T-cell (primary cell): ENCODE data around the gene KCNJ12. TPM values are rescaled to one million over a fixed set of nuclear protein-coding genes. Genes with fewer than 3 reads are reported as not detected.

Source experiments
- ATAC-seq, 4 experiments: fragments of 200-7000 bp in 3 of 4; fragments of 150-1000 bp in 1 of 4; cut with Tn5 transposase; replicated peaks in 1 of 4; 1 replicate in 3 of 4; 2 replicates in 1 of 4; pipeline ENCODE4 v1.10.0; 2021; ENCODE audit warnings: moderate library complexity in 3 of 4, mild to moderate bottlenecking in 2 of 4, moderate number of reproducible peaks in 1 of 4
- CTCF ChIA-PET, 2 donors: fragments of 300-600 bp; sonication (Branson Sonifier 250); formaldehyde crosslinking; loops; one replicate each; lab custom pipeline; 2022; ENCODE audit warnings: antibody characterized with exemption in 2 of 2; lab: Charles Lee
- POLR2A ChIA-PET, 2 donors: fragments of 300-600 bp; sonication (Branson Sonifier 250); formaldehyde crosslinking; loops; one replicate each; lab custom pipeline; 2022; ENCODE audit warnings: antibody characterized with exemption in 2 of 2; lab: Charles Lee
- DNase-seq, 35 experiments: peaks; one replicate each; pipeline versions ENCODE4 v3.0.0 to v3.0.0-alpha.2; 2013 to 2023
- H3K27ac ChIP-seq: one replicate; pipeline ENCODE4 v1.5.1; 2013; ENCODE audit warnings: low read length
- H3K27me3 ChIP-seq, 2 experiments: replicated peaks in 1 of 2; 1 replicate in 1 of 2; 2 replicates in 1 of 2; pipeline versions ENCODE4 v1.6.1 to v1.7.0; 2013; ENCODE audit warnings: low read length in 1 of 2, mixed read lengths in 1 of 2; ENCODE audit not compliant: control insufficient read depth in 2 of 2, insufficient read depth in 2 of 2; ENCODE audit errors: extremely low read depth in 1 of 2
- H3K36me3 ChIP-seq, 2 donors: 1 replicate in 1 of 2; 2 replicates in 1 of 2; pipeline versions ENCODE4 v1.6.1 to v1.7.0; 2013; ENCODE audit warnings: low read length in 1 of 2; ENCODE audit not compliant: control insufficient read depth in 2 of 2, insufficient read depth in 1 of 2; ENCODE audit errors: extremely low read depth in 1 of 2
- H3K4me1 ChIP-seq, 2 experiments: 1 replicate in 1 of 2; 2 replicates in 1 of 2; pipeline versions ENCODE4 v1.6.1 to v1.7.0; 2013; ENCODE audit warnings: low read length in 2 of 2, mixed read lengths in 1 of 2; ENCODE audit not compliant: insufficient read depth in 2 of 2, control insufficient read depth in 1 of 2; ENCODE audit errors: extremely low read depth in 1 of 2
- H3K4me3 ChIP-seq, 2 donors: 1 replicate in 1 of 2; 2 replicates in 1 of 2; pipeline versions ENCODE4 v1.5.1 to v1.7.0; 2013; ENCODE audit warnings: mild to moderate bottlenecking in 2 of 2, low read length in 1 of 2, moderate library complexity in 1 of 2; ENCODE audit not compliant: control insufficient read depth in 1 of 2; ENCODE audit errors: extremely low read depth in 1 of 2
- H3K9me3 ChIP-seq: 2 replicates; pipeline ENCODE4 v1.7.0; 2013
- H3K27ac Mint-ChIP-seq, 2 donors: one replicate each; pipeline ENCODE4 v1.8.0; 2020 to 2021; ENCODE audit warnings: mild to moderate bottlenecking in 2 of 2, mixed read lengths in 2 of 2
- H3K27me3 Mint-ChIP-seq, 2 donors: one replicate each; pipeline ENCODE4 v1.8.0; 2021 to 2022; ENCODE audit warnings: mixed read lengths in 2 of 2
- H3K36me3 Mint-ChIP-seq: one replicate; pipeline ENCODE4 v1.8.0; 2021; ENCODE audit warnings: mixed read lengths
- H3K4me1 Mint-ChIP-seq, 3 donors: one replicate each; pipeline ENCODE4 v1.8.0; 2020 to 2022; ENCODE audit warnings: mixed read lengths in 3 of 3, mild to moderate bottlenecking in 1 of 3
- H3K4me3 Mint-ChIP-seq, 3 donors: one replicate each; pipeline ENCODE4 v1.8.0; 2020 to 2022; ENCODE audit warnings: mild to moderate bottlenecking in 3 of 3, mixed read lengths in 3 of 3, moderate library complexity in 3 of 3
- H3K9me3 Mint-ChIP-seq, 3 donors: one replicate each; pipeline ENCODE4 v1.8.0; 2020 to 2022; ENCODE audit warnings: mixed read lengths in 3 of 3
- WGBS: methylation state at CpG from one replicate; pipeline ENCODE4 v1.1.5; 2013; ENCODE audit warnings: missing lambda C conversion rate; ENCODE audit not compliant: insufficient coverage; 5-methylcytosine and 5-hydroxymethylcytosine counted together
- total RNA-seq, 35 experiments: library from RNA in 6 of 35; stranded (reverse) in 6 of 35; fragments of 120-200 nt in 1 of 35; gene quantifications; one replicate each; pipeline versions ENCODE4 v1.2.1 to v1.2.4 and lab custom pipeline; 2013 to 2026

KCNJ12 gene
- total RNA-seq, 5 donors from 2014 or later (not counting 1 experiment from before 2014, with no cell fraction given) = 0.03 to 0.23 (median 0.10) TPM

GRCh38 chr17:21376759-21377690 is 868 bp downstream of the KCNJ12 start:
- no peaks in the 10 kb centered on the region for H3K9me3 Mint-ChIP-seq
- CTCF ChIA-PET = no interaction called here
- no peak overlapping the region for H3K27ac Mint-ChIP-seq
- 4% methylated on average over 68 of the region's 80 CpGs for WGBS
- Histone ChIP-seq H3K27me3 (peaks cover 0 to 74% of the 10 kb centered on the region in 2 experiments), H3K27ac (no peak overlapping the region), H3K9me3 (no peaks in the 10 kb centered on the region), H3K4me3 (peak overlapping the region in 1 of 2 donors; percentile 30), H3K4me1 (peaks cover 4 to 17% of the 10 kb centered on the region in 2 experiments), H3K36me3 (no peaks in the 10 kb centered on the region)
- peaks cover 4 to 18% (median 11%) of the 10 kb centered on the region in 3 donors for H3K4me1 Mint-ChIP-seq
- ATAC-seq = no peak
- peaks cover 12 to 38% of the 10 kb centered on the region in 2 donors for H3K27me3 Mint-ChIP-seq
- H3K36me3 Mint-ChIP-seq = no peaks in the 10 kb centered on the region
- H3K4me3 Mint-ChIP-seq = peak overlapping the region; percentile 9 to 66 (median 34)
- no peak for DNase-seq
- POLR2A ChIA-PET = interaction anchor here in 1 of 2 donors (0.6 kb wide), 1 partner anchor 146 kb away, joined by 3 read pairs; no protein-coding TSS in a partner anchor

DNA sequence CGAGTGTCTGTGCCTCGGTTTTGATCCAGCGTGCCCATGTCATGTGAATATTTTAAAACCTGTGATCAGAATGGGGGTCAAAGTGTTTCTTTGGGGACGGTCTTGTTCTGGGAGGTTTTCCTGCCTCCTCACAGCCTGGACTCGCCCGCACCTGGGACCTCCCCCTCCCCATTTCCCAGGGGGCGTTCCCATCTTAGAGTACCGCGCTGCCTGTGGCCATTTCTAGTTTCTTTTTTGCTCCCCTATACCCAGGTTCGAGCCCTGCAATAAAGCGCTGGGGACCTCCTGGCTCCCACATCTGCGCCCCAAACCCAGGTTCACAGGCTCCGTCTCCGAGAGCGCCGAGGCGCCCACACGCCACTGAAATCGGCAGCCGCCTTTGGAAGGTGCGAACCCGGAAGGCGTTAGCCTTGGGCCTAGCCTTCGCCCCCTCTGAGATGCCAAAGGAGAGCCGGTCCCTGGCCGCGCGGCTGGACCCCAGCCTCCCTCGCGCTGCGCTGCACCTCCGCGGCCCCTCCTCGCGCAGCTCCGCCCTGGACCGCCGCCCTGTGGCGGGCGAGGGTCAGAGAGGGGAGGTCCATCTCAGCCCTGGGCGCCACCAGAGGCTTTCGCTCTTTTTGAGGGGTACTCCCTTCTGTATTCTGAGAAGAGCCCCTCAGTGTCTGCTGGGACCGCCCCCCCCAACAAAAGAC is 1.7 kb downstream of the KCNJ12 start:
- H3K9me3 Mint-ChIP-seq = no peaks in the 10 kb centered on the region
- peaks cover 4 to 18% (median 11%) of the 10 kb centered on the region in 3 donors for H3K4me1 Mint-ChIP-seq
- H3K36me3 ChIP-seq = no peaks in the 10 kb centered on the region
- DNase-seq = no peak
- peaks cover 4 to 17% of the 10 kb centered on the region in 2 experiments for H3K4me1 ChIP-seq
- POLR2A ChIA-PET = interaction anchor here in 1 of 2 donors (0.6 kb wide), 1 partner anchor 146 kb away, joined by 3 read pairs; no protein-coding TSS in a partner anchor
- CTCF ChIA-PET = no interaction called here
- peak overlapping the region; percentile 9 to 66 (median 34) for H3K4me3 Mint-ChIP-seq
- peaks cover 12 to 38% of the 10 kb centered on the region in 2 donors for H3K27me3 Mint-ChIP-seq
- H3K36me3 Mint-ChIP-seq = no peaks in the 10 kb centered on the region
- no peaks in the 10 kb centered on the region for H3K9me3 ChIP-seq
- WGBS = 3% methylated on average over 35 of the region's 43 CpGs
- H3K4me3 ChIP-seq = peak overlapping the region in 1 of 2 donors; percentile 30
- H3K27ac ChIP-seq = no peak overlapping the region
- peak in 1 of 4 experiments; percentile 16 for ATAC-seq
- H3K27ac Mint-ChIP-seq = no peak overlapping the region
- H3K27me3 ChIP-seq = peaks cover 0 to 72% of the 10 kb centered on the region in 2 experiments

GRCh38 chr17:21378553-21378952 is 2.4 kb downstream of the KCNJ12 start:
- Histone ChIP-seq H3K4me3 (no peak overlapping the region), H3K27me3 (peaks cover 0 to 65% of the 10 kb centered on the region in 2 experiments), H3K4me1 (peaks cover 4 to 17% of the 10 kb centered on the region in 2 experiments), H3K9me3 (no peaks in the 10 kb centered on the region), H3K36me3 (no peaks in the 10 kb centered on the region), H3K27ac (no peak overlapping the region)
- ATAC-seq (no peak), DNase-seq (no peak)
- ChIA-PET CTCF (interaction anchor here in 1 of 2 donors (0.5 kb wide), 1 partner anchor 259 kb away, joined by 3 read pairs; no protein-coding TSS in a partner anchor), POLR2A (no interaction called here)
- Mint-ChIP-seq H3K36me3 (no peaks in the 10 kb centered on the region), H3K4me3 (peak overlapping the region in 1 of 3 donors; percentile 66), H3K4me1 (peaks cover 4 to 18% (median 11%) of the 10 kb centered on the region in 3 donors), H3K9me3 (no peaks in the 10 kb centered on the region), H3K27me3 (peaks cover 12 to 35% of the 10 kb centered on the region in 2 donors), H3K27ac (no peak overlapping the region)
- WGBS = no CpG with 5 or more reads among the region's 5 CpGs

- ChIA-PET CTCF (no interaction called here), POLR2A (no interaction called here)
- Mint-ChIP-seq H3K9me3 (no peaks in the 10 kb centered on the region), H3K4me1 (peaks cover 4 to 18% (median 11%) of the 10 kb centered on the region in 3 donors), H3K36me3 (no peaks in the 10 kb centered on the region), H3K4me3 (no peak overlapping the region), H3K27ac (no peak overlapping the region), H3K27me3 (peaks cover 12 to 33% of the 10 kb centered on the region in 2 donors)
- H3K4me3 ChIP-seq = no peak overlapping the region
- no peak overlapping the region for H3K27ac ChIP-seq
- peaks cover 0 to 59% of the 10 kb centered on the region in 2 experiments for H3K27me3 ChIP-seq
- H3K9me3 ChIP-seq = no peaks in the 10 kb centered on the region
- peaks cover 4 to 17% of the 10 kb centered on the region in 2 experiments for H3K4me1 ChIP-seq
- no peak for DNase-seq
- ATAC-seq = no peak
- 87% methylated on average over 17 of the region's 17 CpGs for WGBS
- no peaks in the 10 kb centered on the region for H3K36me3 ChIP-seq
Measured at GRCh38 chr17:21379080-21379711, 3.0 kb downstream of the KCNJ12 start.

DNA sequence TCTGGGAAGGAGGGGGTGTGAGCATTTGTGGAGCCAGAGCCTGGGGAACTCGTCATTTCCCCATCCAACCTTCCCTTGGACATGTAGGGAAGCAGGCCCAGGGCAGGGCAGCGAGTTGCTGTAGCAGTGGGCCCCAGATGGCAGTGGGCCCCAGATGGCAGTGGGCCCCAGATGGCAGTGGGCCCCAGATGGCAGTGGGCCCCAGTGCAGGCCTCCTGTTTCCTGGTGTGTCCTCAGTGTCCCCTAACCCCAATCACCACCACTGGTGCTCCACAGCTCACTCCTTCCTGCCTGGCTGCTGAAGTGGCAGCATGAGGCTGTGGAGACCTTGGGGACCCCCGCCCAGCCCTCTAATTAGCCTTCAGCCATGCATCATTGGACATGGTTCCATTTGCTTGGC is 4.5 kb downstream of the KCNJ12 start:
- POLR2A ChIA-PET = no interaction called here
- H3K9me3 ChIP-seq = no peaks in the 10 kb centered on the region
- Mint-ChIP-seq H3K27ac (no peak overlapping the region), H3K4me1 (peaks cover 4 to 15% (median 11%) of the 10 kb centered on the region in 3 donors), H3K36me3 (no peaks in the 10 kb centered on the region), H3K27me3 (peaks cover 5 to 20% of the 10 kb centered on the region in 2 donors), H3K9me3 (no peaks in the 10 kb centered on the region), H3K4me3 (no peak overlapping the region)
- CTCF ChIA-PET = no interaction called here
- DNase-seq = no peak
- H3K27ac ChIP-seq = no peak overlapping the region
- H3K27me3 ChIP-seq = peaks cover 0 to 44% of the 10 kb centered on the region in 2 experiments
- peaks cover 4 to 17% of the 10 kb centered on the region in 2 experiments for H3K4me1 ChIP-seq
- ATAC-seq = no peak
- 38% methylated on average over 2 of the region's 3 CpGs for WGBS
- no peaks in the 10 kb centered on the region for H3K36me3 ChIP-seq
- H3K4me3 ChIP-seq = no peak overlapping the region
